CD1c-positive myeloid dendritic cell (primary cell): ENCODE measurements around the gene FGD3.
"Not testable (repeated sequence)": the region's sequence is repeated elsewhere in the genome, so short reads cannot be mapped to it uniquely, and the experiment has no call there.

Experiments used
- DNase-seq: peaks from one replicate; pipeline ENCODE4 v3.0.0-alpha.2; 2016; ENCODE audit errors: extremely low spot score

The FGD3 gene

GRCh38 chr9:93005876-93006275 is 58.6 kb downstream of the FGD3 start:
- no peak for DNase-seq

- no peak for DNase-seq
Measured at GRCh38 chr9:93007529-93008058, 60.3 kb downstream of the FGD3 start.

- DNase-seq: no peak
Measured at GRCh38 chr9:93008457-93008856, 61.1 kb downstream of the FGD3 start.

DNA sequence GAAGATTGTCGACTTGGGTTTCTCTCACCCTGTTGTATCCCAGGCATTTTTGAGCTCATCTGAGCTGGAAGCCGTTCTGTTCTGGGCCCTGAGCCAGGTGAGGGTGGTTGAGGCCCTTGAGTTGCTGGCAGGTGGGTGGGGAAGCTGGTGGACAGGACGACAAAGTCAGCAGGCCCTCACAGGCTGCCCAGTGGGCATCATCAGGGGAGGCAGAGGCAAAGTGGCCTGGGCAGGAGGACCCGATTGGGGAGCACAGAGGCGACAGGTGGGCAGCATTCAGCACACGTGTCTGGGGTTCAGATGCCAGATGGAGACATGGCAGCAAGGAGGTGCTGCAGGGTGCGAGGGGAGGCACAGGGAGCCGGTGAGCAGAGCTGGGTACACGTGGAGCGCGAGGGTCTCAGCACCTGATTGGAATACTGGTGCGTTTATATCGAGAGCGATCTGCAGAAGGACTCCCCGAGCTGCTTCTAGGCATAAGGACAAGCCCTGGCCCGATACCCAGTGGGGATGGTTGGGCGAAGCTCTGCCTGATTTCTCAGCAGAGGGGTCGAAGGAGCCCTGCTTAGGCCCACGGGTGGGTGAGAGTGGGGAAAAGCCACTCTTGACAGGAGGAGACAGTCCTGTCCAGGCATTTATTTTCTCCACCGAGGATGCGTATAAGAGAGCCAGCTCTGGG is 62.2 kb downstream of the FGD3 start:
- no peak for DNase-seq

DNA sequence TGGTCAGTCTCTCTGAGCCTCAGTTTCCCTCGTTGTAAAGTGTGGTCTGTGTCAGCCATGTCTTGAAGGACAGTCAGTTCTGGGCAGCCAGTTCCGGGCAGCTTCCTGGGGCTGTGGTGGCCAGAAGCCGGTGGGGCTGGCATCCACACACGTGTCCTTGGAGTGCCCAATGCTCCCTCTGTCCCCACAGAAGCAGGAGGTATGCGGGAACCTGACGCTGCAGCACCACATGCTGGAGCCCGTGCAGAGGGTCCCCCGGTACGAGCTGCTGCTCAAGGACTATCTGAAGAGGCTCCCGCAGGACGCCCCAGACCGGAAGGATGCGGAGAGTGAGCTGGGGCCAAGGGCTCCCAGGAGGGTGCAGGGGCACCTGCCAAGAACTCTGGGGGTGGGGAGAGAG is 62.7 kb downstream of the FGD3 start:
- DNase-seq: no peak

DNA sequence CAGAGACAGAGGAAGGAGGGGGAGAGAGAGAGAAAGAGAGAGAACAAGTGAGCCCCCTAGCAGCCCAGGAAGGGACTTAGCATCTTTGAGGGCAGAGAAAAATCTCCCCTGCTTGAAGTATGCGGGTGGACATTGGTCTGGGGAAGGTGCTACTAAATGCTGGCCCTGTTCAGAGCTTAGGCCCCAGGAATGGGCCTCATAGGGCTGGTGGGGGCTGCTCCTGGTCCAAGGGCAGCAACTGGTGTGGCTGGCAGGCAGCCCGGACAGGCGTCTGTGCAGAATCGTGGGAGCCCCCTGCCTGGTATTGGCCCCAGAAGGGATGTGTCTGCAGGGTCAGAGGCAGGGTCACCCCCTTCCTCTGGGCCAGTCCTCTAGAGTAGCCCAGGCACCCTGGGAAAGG is 63.4 kb downstream of the FGD3 start:
- DNase-seq: no peak

- no peak for DNase-seq
Measured at GRCh38 chr9:93011114-93011513, 63.8 kb downstream of the FGD3 start.

DNA sequence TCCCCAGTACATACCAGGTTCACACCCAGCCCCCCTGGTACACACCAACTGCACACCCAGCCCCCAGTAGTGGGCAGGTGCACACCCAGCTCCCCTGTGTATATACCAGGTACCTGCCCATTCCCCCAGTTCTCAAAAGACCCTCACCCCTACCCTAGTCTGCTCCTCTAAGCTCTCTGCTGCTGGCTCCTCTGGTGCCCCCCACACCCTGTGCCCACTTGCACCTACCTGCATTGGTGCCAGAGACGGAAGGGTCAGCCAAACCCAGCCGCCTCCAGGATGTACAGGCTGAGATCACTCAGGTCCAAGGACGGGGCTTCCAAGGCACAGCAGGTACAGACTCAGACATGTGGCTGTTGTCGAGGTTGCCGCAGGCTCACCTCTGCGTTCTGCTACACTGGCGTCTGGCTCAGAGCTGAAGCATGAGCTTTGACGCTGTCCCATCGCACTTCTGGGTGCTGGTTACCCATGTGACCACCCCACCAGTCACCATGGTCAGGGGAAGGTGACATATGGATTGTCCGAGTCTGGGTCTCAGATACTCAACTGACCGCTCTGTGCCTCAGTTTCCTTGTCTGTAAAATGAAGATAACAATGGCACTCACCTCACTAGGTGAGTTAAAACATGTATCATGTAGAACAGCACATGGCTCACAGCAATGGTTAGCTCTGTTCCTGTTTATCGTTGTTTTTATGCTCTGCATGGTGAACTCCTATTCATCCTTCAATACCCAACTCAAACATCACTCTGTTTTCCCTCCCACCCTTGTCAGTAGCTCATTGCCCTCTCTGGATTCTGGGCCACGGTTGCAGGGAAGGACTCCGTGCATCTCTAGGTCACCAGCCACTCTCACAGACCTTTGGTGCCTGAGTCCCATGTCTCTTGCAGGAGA is 65.9 kb downstream of the FGD3 start:
- no peak for DNase-seq

DNA sequence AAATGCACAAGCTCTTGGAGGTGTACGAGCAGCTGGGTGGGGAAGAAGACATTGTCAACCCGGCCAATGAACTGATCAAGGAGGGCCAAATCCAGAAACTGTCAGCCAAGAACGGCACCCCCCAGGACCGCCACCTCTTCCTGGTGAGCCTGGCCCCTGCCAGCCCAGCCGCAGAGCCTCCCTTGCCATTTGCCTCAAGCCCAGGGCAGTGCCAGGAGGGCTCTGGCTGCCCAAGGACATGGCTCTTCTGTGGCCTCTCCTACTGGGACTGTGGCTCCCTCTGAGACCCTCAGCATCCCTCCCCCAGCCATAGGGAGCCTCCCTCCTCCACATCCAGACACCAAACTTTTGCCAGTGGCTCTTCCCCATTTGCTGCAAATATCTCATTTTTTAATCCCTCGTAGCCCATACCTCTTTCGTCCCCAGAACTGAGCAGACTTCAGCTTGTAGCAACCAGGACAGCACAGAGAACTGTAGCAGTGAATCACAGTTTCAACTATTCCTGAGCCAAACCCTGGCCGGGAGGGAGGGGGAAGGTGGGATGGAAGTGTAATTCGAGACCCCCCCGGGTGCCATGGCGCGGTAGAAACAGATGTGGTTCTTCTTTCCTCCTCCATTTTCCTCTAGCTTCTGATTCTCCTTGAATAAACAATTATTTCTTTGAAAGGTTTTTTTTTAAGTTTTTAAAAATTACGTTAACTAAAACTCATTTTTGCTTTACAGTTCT is 66.7 kb downstream of the FGD3 start:
- DNase-seq: no peak

GRCh38 chr9:93015190-93015589 is 67.9 kb downstream of the FGD3 start:
- DNase-seq: not testable (repeated sequence)

- no peak for DNase-seq
Measured at GRCh38 chr9:93017621-93018020, 70.3 kb downstream of the FGD3 start.

- DNase-seq: no peak
Measured at GRCh38 chr9:93020151-93020550, 72.8 kb downstream of the FGD3 start.

GRCh38 chr9:93020771-93021670 is 73.7 kb downstream of the FGD3 start:
- no peak for DNase-seq

DNA sequence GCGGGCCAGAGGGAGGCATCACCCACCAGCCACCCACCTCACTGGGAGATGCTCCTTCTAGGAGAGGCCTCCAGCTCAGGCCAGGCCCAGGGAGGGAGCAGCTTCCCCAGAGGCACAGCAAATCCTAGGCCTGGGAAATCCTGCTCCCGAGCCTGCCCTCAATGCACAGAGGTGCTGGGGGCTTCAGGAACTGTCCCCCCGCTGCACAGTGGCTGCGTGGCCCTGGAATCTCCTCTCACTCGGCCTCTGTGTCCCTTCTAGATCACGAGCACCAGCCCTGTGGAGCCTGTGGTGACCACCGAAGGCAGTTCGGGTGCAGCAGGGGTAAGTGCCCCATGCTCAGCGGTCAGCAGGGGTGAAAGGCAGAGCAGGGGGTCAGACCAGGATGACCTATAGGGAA is 74.7 kb downstream of the FGD3 start:
- DNase-seq: no peak

DNA sequence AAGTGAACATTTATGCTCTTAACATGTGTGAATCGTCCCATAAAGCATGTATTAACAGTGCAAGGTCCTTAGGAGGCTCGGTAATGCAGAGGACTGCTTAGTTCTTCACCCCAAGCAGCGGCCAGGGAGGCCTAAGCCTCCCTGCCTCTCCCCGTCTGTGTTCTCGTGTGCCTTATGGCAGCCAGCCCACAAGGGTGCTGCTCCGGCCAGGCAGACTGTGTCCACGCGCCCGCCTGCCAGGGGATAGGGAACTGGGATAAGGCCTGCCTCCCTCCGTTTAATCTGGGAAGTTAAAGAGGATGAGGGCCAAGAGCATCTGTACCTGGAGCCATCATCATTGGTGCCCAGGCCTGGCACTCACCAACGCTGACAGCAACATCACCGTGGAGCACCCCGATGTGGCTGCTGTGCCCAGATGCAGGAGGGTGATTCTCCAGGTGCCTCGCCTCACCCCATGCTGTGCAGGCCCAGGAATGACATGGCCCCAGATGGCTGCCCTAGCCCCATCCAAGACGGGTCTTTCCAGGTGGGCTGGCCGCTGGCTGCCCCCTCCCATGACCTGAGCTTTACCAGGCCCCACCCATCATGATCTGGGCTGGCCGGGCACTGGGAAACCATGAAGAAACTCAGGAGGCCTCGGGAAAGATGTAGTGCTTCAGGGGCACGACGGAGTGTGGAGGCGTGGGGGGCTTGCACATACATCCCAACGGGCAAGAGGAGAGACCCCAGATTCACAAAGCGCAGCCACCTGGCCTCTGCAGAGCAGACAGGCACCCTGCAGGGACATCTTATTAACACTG is 75.6 kb downstream of the FGD3 start:
- no peak for DNase-seq

DNA sequence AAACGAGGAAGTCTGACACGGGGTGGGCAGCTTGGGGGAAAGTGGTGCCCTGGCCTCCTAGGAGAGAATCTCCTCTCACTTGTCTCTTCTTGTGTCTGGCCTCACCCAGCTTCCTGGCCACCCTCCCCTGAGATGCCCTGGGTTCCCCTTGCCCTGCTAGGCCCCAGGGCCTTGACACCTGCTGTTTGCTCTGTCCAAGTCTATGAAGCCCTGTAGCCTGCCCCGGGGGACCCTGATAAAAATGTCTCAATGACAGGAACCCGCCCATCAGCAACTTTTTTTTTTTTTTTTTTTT is 76.1 kb downstream of the FGD3 start:
- no peak for DNase-seq

DNA sequence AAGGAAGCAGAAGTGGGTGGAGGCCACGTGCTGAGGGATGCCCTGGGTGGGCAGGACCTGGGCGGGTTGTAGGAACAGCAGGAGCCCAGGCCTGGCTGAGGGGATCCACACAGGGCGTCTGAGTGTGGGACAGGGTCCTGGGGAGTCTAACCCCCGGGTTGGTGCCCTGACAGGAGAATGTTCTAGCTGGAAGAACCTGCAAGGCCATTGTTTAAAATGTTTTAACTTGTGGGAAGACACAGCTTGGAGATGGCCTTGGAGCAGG is 77.3 kb downstream of the FGD3 start:
- no peak for DNase-seq

DNA sequence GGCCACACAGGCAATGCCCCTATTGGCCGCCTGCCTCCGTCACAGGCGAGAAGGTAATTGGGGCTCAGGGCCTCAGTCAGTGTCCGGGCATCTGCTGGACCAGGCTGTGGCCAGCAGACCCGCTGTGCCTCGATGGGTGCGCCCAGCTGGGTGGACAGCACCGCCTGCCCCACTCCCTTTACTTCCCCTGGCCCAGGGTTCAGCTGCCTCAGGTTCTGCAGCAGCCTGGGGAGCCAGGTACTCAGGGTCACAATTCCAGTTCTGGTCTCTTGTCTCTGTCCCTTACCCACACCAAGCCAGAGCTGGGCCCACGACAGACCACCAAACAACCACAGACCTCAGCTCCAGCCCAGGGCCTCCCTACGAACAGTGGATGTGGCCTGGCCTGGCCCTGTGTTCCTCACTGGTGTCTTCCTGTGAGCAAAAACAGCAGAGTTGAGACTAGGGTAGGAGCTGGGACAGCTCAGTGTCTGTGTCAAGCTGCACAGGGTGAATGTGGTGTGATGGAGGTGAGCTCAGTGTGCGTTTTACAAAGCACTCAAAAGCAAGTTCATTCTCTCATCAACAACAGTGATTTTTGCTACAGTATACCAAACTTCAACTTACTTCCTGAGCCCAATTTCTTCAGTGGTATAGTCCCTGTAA is 77.8 kb downstream of the FGD3 start:
- no peak for DNase-seq

DNA sequence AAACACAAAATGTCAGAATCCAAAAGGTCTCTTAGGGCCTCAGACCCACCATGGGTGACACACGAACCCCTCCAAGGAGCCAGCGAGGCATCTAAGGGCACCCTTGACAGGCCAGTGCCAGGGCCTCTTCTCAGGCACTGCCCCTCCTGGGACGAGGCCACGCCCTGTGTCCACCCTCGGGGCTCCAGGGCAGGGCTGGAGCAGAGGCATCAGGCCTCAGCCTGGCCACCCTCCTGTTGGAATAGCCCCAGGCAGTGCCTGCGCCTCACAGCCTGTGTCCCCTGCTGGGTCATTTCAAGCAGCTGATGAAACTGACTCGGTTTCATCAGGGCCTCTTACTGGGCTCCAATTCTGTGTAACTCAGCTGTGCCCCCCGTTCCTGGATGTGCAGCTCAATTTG is 78.4 kb downstream of the FGD3 start:
- DNase-seq: no peak

DNA sequence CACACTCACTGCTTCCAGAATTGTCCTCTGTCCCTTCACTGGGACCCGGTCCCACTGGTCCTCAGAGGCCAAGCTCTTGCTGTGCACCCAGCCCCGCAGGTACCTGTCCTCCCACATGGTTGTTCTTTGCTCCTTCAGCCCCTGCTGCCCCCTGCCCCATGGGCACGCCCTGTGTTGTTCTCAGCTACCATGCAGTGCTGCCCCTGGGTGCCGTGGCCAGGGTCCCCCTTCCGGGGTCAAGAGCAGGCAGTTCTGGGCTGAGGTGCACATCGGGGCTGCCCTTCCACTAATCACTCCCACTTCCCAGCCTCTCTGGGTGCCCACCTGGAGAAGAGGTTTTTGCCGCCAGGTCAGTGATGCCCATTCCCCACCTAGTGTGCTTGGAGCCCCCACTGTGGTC is 79.3 kb downstream of the FGD3 start:
- DNase-seq: no peak

DNA sequence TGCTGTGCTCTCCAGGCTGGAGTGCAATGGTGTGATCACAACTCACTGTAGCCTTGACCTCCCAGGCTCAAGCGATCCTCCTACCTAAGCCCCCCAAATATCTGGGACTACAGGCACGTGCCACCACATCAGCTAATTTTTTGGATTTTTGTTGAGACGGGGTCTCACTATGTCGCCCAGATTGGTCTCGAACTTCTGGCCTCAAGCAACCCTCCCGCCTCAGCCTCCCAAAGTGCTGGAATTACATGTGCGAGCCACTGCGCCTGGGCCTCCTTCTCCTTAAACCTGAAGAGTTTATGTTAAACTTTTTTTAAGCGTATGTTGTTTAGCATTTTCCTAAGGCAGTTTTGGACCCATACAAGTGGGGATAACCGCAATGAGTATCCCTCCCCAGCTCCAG is 80.4 kb downstream of the FGD3 start:
- no peak for DNase-seq
